Esophagus (tissue), 2 donors: ENCODE measurements around the gene ACOT12. TPM values are rescaled to one million over a fixed set of nuclear protein-coding genes. Genes with fewer than 3 reads are reported as not detected.

Source experiments
- H3K27ac ChIP-seq, 2 donors: one replicate each; pipeline ENCODE4 v1.5.1; 2013; ENCODE audit warnings: low read depth in 2 of 2, mild to moderate bottlenecking in 2 of 2, inconsistent platforms in 1 of 2, low read length in 1 of 2, moderate library complexity in 1 of 2
- H3K27me3 ChIP-seq, 2 donors: one replicate each; pipeline ENCODE4 v1.6.1; 2013; ENCODE audit warnings: low read length in 2 of 2, control low read depth in 1 of 2, mild to moderate bottlenecking in 1 of 2; ENCODE audit not compliant: insufficient read depth in 2 of 2, control insufficient read depth in 1 of 2
- H3K36me3 ChIP-seq, 2 donors: one replicate each; pipeline ENCODE4 v1.6.1; 2013; ENCODE audit warnings: low read length in 1 of 2; ENCODE audit not compliant: control insufficient read depth in 2 of 2, insufficient read depth in 2 of 2
- H3K4me1 ChIP-seq, 2 donors: one replicate each; pipeline ENCODE4 v1.6.1; 2013; ENCODE audit warnings: low read length in 1 of 2; ENCODE audit not compliant: control insufficient read depth in 2 of 2, insufficient read depth in 2 of 2
- H3K4me3 ChIP-seq, 2 donors: one replicate each; pipeline ENCODE4 v1.5.1; 2013; ENCODE audit warnings: low read length in 2 of 2, mild to moderate bottlenecking in 2 of 2, low read depth in 1 of 2, moderate library complexity in 1 of 2
- H3K9me3 ChIP-seq, 2 donors: one replicate each; pipeline ENCODE4 v1.6.1; 2013; ENCODE audit warnings: mild to moderate bottlenecking in 2 of 2, low read depth in 1 of 2, low read length in 1 of 2, moderate library complexity in 1 of 2; ENCODE audit not compliant: control insufficient read depth in 2 of 2, insufficient read depth in 1 of 2
- WGBS, 2 donors: extraction: QIAGEN DNeasy Blood & Tissue Kit; methylation state at CpG; one replicate each; pipeline ENCODE4 v1.1.7; 2013; 5-methylcytosine and 5-hydroxymethylcytosine counted together
- polyA plus RNA-seq, 2 donors: library from polyadenylated mRNA; stranded (reverse); fragments of 200-250 nt; gene quantifications; one replicate each; pipeline ENCODE4 v1.2.3, GENCODE V29; 2013
- donor health status: healthy with polysubstance abuse.
- donor health status: Bipolar disorder and iron deficiency.

ACOT12 gene
- polyA plus RNA-seq, 2 donors = not detected

GRCh38 chr5:81288021-81288433 is 105.9 kb downstream of the ACOT12 start:
- WGBS, 2 donors = 65 to 75% methylated on average over 4 of the region's 4 CpGs
- Histone ChIP-seq H3K4me1 (no peaks in the 10 kb centered on the region), H3K27me3 (no peaks in the 10 kb centered on the region)

GRCh38 chr5:81286059-81286617 is 107.8 kb downstream of the ACOT12 start:
- Histone ChIP-seq H3K9me3 (no peaks in the 10 kb centered on the region), H3K36me3 (no peaks in the 10 kb centered on the region), H3K4me1 (no peaks in the 10 kb centered on the region), H3K27ac (no peak overlapping the region), H3K27me3 (no peaks in the 10 kb centered on the region), H3K4me3 (no peak overlapping the region)
- WGBS, 2 donors = 59 to 64% methylated on average over 3 of the region's 3 CpGs

More at GRCh38 chr5:81288021-81288433, 105.9 kb downstream of the ACOT12 start:
- Histone ChIP-seq H3K27ac (no peak overlapping the region), H3K36me3 (no peaks in the 10 kb centered on the region), H3K9me3 (no peaks in the 10 kb centered on the region), H3K4me3 (no peak overlapping the region)

- no peak overlapping the region for H3K4me3 ChIP-seq
- no peaks in the 10 kb centered on the region for H3K27me3 ChIP-seq
- no peaks in the 10 kb centered on the region for H3K9me3 ChIP-seq
- WGBS, 2 donors = 92 to 96% methylated on average over 1 of the region's 1 CpG
- no peaks in the 10 kb centered on the region for H3K4me1 ChIP-seq
- H3K27ac ChIP-seq = no peak overlapping the region
- H3K36me3 ChIP-seq = no peaks in the 10 kb centered on the region
These were observed 110.0 kb downstream of the ACOT12 start for GRCh38 chr5:81283976-81284375.

Other genes starting within 250 kb of the ACOT12 start
- 1 to 10 TPM in 1 of 2 donors, under 1 TPM in 1; 0.53 to 1.5 TPM for gene CKMT2, start 160.8 kb downstream of the ACOT12 start, polyA plus RNA-seq
- 10 to 100 TPM; 21.0 to 26.0 TPM for gene ZCCHC9, start 92.5 kb downstream of the ACOT12 start, polyA plus RNA-seq